GF-D8 (cell line): ENCODE results near the gene UGT2B11.
"Not testable (repeated sequence)": the region's sequence is repeated elsewhere in the genome, so short reads cannot be mapped to it uniquely, and the experiment has no call there.

Experiments
- DNase-seq: peaks from one replicate; lab custom pipeline; 2025; lab: John Stamatoyannopoulos, UW

Gene UGT2B11

DNA sequence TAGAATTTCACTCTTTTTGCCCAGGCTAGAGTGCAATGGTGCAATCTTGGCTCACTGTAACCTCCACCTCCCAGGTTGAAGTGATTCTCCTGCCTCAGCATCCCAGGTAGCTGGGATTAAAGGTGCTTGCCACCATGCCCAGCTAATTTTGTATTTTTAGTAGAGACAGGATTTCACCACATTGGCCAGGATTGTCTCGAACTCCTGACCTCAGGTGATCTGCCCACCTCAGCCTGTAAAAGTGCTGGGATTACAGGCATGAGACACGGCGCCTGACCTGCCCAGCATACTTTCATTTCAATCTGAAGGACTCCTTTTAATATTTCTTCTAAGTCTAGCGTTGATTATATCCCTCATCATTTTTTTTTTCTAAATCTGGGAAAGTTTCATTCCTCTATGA is 45.4 kb downstream of the UGT2B11 start:
- not testable (repeated sequence) for DNase-seq

DNA sequence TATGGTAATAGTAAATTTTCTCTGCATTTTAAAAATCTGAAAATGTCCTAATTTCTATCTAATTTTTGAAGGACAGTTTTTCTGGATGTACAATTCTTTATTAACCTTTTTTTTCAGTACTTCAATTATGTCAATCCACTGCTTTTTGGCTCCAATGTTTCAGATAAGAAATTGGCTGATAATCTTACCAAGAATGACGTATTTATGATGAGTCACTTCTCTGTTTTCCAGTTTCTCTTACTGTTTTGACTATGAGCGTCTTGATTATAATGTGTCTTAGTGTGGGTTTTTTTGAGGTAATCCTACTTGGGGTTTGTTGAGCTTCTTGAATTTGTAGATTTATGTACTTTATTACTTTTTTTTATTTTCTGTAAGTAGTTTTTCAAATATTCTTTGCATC is 47.2 kb downstream of the UGT2B11 start:
- DNase-seq, result no peak

DNA sequence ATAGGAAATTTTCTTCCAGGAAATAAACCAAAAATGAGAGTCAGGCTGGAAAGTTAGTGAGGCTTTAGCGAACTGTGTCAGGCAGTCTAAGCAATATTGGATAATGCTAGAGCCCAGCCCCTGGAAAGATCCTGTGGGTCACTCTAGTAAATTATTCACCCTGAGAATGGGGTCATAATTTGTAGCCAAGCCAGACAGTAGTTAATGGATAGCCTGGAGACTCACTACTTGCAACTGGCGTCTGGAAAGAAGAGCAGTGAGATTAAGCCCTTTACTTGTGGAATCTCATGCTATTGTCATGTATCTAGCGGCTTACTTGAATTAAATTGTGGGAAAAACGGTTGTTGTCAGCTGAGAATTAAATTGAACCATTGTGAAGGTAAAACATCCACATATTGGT is 48.2 kb downstream of the UGT2B11 start:
- not testable (repeated sequence) for DNase-seq

DNA sequence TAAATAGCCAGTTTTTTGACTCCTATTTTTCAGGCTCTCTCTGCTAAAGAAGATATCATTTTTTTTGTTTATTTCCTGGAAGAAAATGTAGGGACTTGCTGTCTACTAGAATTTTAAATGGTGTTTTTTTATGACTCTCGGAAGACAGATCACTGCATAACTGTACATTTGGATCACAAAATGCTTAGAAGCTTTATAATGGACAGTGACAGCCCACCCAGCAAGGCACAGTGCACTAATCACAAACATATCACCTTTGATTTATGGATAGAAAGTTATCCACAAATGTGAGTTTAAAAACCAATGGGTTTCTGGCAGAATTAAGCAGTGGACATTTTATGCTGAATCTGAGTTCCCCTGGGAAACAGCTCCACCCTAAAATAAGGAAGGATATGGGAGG is 48.8 kb downstream of the UGT2B11 start:
- not testable (repeated sequence) for DNase-seq

DNA sequence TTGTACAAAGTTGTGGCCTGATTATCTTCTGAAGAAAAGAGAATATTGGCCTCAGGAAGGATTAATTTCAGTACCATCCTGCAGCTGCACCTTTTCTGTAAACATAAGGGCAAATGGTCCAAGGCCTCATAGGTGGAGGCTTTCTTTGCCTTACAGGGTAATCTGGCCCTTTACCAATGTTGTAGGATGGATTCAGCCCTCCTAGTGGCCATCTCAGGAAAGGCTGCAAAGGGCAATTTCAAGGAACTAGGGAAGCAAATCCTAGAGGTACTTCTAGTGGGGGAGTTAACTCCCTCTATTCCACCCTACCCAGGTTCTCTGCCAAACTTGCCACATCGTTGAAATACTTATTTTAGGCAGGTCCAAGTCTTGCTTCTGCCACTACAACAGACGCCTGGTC is 57.6 kb downstream of the UGT2B11 start:
- no peak for DNase-seq

DNA sequence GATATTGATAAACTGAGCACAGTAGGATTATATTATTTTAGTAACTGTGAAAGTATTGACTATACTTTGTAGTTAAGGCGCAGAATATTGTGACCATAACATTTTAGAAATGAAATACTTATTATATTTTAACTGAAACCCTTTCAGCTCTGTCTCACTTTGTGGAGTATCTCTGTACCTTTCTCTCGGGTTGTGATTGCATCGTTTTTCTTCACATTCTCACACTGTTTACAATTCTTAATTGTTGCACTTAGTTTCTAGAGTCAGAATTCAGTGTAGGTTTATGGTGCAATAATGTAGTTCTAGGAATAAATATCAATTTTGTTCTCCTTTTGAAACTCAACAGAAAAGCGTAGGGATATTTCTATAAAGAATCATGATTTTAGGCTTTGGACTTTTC is 60.5 kb downstream of the UGT2B11 start:
- no peak for DNase-seq
